ENCODE data around the gene PRMT5. TPM values are rescaled to one million over a fixed set of nuclear protein-coding genes. Genes with fewer than 3 reads are reported as not detected.

PRMT5 gene
- total and polyA plus RNA-seq, 4 donors, result 19.2 to 56.5 (median 50.2) TPM

- Histone ChIP-seq H3K4me1 (ENCODE audit: control insufficient read depth in 5 of 5, insufficient read depth in 5 of 5, low read length in 5 of 5) (peaks cover 0 to 10% (median 9%) of the 10 kb centered on the region in 5 donors), H3K4me3 (peak overlapping the region; percentile 92), H3K36me3 (ENCODE audit: control insufficient read depth in 4 of 4, insufficient read depth in 4 of 4, low read length in 4 of 4) (peaks cover 8 to 40% (median 27%) of the 10 kb centered on the region in 4 donors), H3K9ac (ENCODE audit: insufficient read depth in 1 of 2, low read length in 2 of 2) (peak overlapping the region in 1 of 2 donors; percentile 94), H3K27ac (ENCODE audit: low read depth in 1 of 2, low read length in 1 of 2) (peak overlapping the region; percentile 29 to 69), H3K27me3 (ENCODE audit: control insufficient read depth in 3 of 3, insufficient read depth in 3 of 3, low read length in 2 of 3) (no peaks in the 10 kb centered on the region), H3K9me3 (ENCODE audit: control insufficient read depth in 4 of 4, insufficient read depth in 3 of 4, low read length in 3 of 4) (no peaks in the 10 kb centered on the region)
- ATAC-seq (ENCODE audit: insufficient read depth, low FRiP score), result no peak
- TF ChIP-seq CTCF (IDR thresholded peaks at IDR 0.05; ENCODE audit: control extremely low read depth, extremely low read depth), result no peak
- no peak for DNase-seq
- WGBS, 2 donors, result 51 to 64% methylated on average over 10 of the region's 10 CpGs
Observed at GRCh38 chr14:22872833-22873520, 56.2 kb downstream of the PRMT5 start.

GRCh38 chr14:22872033-22872832, 56.9 kb downstream of the PRMT5 start:
- peak overlapping the region; percentile 92 for H3K4me3 ChIP-seq
- H3K4me1 ChIP-seq (ENCODE audit: control insufficient read depth in 5 of 5, insufficient read depth in 5 of 5, low read length in 5 of 5), result peaks cover 0 to 10% (median 9%) of the 10 kb centered on the region in 5 donors
- H3K9ac ChIP-seq (ENCODE audit: insufficient read depth in 1 of 2, low read length in 2 of 2), result peak overlapping the region; percentile 68 to 94
- H3K27me3 ChIP-seq (ENCODE audit: control insufficient read depth in 3 of 3, insufficient read depth in 3 of 3, low read length in 2 of 3), result no peaks in the 10 kb centered on the region
- peaks cover 2 to 32% (median 24%) of the 10 kb centered on the region in 4 donors for H3K36me3 ChIP-seq (ENCODE audit: control insufficient read depth in 4 of 4, insufficient read depth in 4 of 4, low read length in 4 of 4)
- ATAC-seq (ENCODE audit: insufficient read depth, low FRiP score), result peak; percentile 70
- H3K27ac ChIP-seq (ENCODE audit: low read depth in 1 of 2, low read length in 1 of 2), result peak overlapping the region; percentile 97 to 99
- DNase-seq, result peak; percentile 89 to 90 (median 90)
- 0 to 1% methylated on average over 32 to 45 of the region's 45 CpGs for WGBS, 2 donors
- H3K9me3 ChIP-seq (ENCODE audit: control insufficient read depth in 4 of 4, insufficient read depth in 3 of 4, low read length in 3 of 4), result no peaks in the 10 kb centered on the region
- peak; percentile 83 for TF ChIP-seq CTCF (IDR thresholded peaks at IDR 0.05; ENCODE audit: control extremely low read depth, extremely low read depth)

- Histone ChIP-seq H3K36me3 (ENCODE audit: control insufficient read depth in 4 of 4, insufficient read depth in 4 of 4, low read length in 4 of 4) (peaks cover 0 to 24% (median 20%) of the 10 kb centered on the region in 4 donors), H3K27me3 (ENCODE audit: control insufficient read depth in 3 of 3, insufficient read depth in 3 of 3, low read length in 2 of 3) (no peaks in the 10 kb centered on the region), H3K9ac (ENCODE audit: insufficient read depth in 1 of 2, low read length in 2 of 2) (peak within 1 kb of the TSS; percentile 68 to 90), H3K27ac (ENCODE audit: low read depth in 1 of 2, low read length in 1 of 2) (peak within 1 kb of the TSS; percentile 97 to 99), H3K9me3 (ENCODE audit: control insufficient read depth in 4 of 4, insufficient read depth in 3 of 4, low read length in 3 of 4) (no peaks in the 10 kb centered on the region), H3K4me3 (peak within 1 kb of the TSS; percentile 92), H3K4me1 (ENCODE audit: control insufficient read depth in 5 of 5, insufficient read depth in 5 of 5, low read length in 5 of 5) (peaks cover 0 to 11% (median 9%) of the 10 kb centered on the region in 5 donors)
- peak; percentile 92 to 95 (median 93) for DNase-seq
- WGBS, 2 donors, result 0% methylated on average over 41 to 50 of the region's 50 CpGs
- TF ChIP-seq CTCF (IDR thresholded peaks at IDR 0.05; ENCODE audit: control extremely low read depth, extremely low read depth), result no peak
- ATAC-seq (ENCODE audit: insufficient read depth, low FRiP score), result peak; percentile 94
Observed at GRCh38 chr14:22871224-22872032, 57.7 kb downstream of the PRMT5 start, which contains the start of gene LRP10. LRP10 (plus strand) TSS chr14:22871740; CDS start chr14:22872304, 564 bp downstream.

All from lung (tissue), 12 donors.